ENCODE measurements around the gene LTBP1. TPM values are rescaled to one million over a fixed set of nuclear protein-coding genes. Genes with fewer than 3 reads are reported as not detected.

Gene LTBP1
- total RNA-seq, 2 experiments from 2014 or later: 0.18 TPM; not detected in 1

- intact Hi-C loops (cut with micrococcal nuclease): no loop called here
- H3K27ac Mint-ChIP-seq: no peak overlapping the region
- ATAC-seq (no peak), DNase-seq (no peak)
- H3K27me3 Mint-ChIP-seq: peaks cover 3% of the 10 kb centered on the region
- CTCF ChIA-PET: no interaction called here
- POLR2A ChIA-PET: no interaction called here
- no peak overlapping the region for H3K4me3 Mint-ChIP-seq
- H3K9me3 Mint-ChIP-seq: no peaks in the 10 kb centered on the region
- no peaks in the 10 kb centered on the region for H3K4me1 Mint-ChIP-seq (ENCODE audit: low read depth)
- no peaks in the 10 kb centered on the region for H3K36me3 Mint-ChIP-seq (ENCODE audit: low read depth)
- TF ChIP-seq CTCF (IDR thresholded peaks at IDR 0.05): no peak
These were observed 116.0 kb downstream of the LTBP1 start for GRCh38 chr2:33062665-33063250.

GRCh38 chr2:33064349-33064801 lies 117.6 kb downstream of the LTBP1 start:
- DNase-seq: no peak
- CTCF ChIA-PET: no interaction called here
- Mint-ChIP-seq H3K4me3 (no peak overlapping the region), H3K36me3 (ENCODE audit: low read depth) (no peaks in the 10 kb centered on the region), H3K27me3 (peaks cover 5% of the 10 kb centered on the region), H3K4me1 (ENCODE audit: low read depth) (no peaks in the 10 kb centered on the region), H3K9me3 (no peaks in the 10 kb centered on the region), H3K27ac (no peak overlapping the region)
- POLR2A ChIA-PET: no interaction called here
- ATAC-seq: no peak
- TF ChIP-seq CTCF (IDR thresholded peaks at IDR 0.05): no peak
- intact Hi-C loops (cut with micrococcal nuclease): no loop called here

GRCh38 chr2:33067598-33067997 lies 120.8 kb downstream of the LTBP1 start:
- CTCF ChIA-PET: no interaction called here
- ATAC-seq: no peak
- H3K4me1 Mint-ChIP-seq (ENCODE audit: low read depth): peaks cover 3% of the 10 kb centered on the region
- H3K27me3 Mint-ChIP-seq: peaks cover 4% of the 10 kb centered on the region
- no peaks in the 10 kb centered on the region for H3K9me3 Mint-ChIP-seq
- POLR2A ChIA-PET: no interaction called here
- intact Hi-C loops (cut with micrococcal nuclease): no loop called here
- no peak overlapping the region for H3K4me3 Mint-ChIP-seq
- no peak for DNase-seq
- no peak overlapping the region for H3K27ac Mint-ChIP-seq
- TF ChIP-seq CTCF (IDR thresholded peaks at IDR 0.05): no peak
- H3K36me3 Mint-ChIP-seq (ENCODE audit: low read depth): no peaks in the 10 kb centered on the region

GRCh38 chr2:33068261-33068660 lies 121.5 kb downstream of the LTBP1 start:
- POLR2A ChIA-PET: no interaction called here
- H3K4me3 Mint-ChIP-seq: no peak overlapping the region
- H3K36me3 Mint-ChIP-seq (ENCODE audit: low read depth): no peaks in the 10 kb centered on the region
- intact Hi-C loops (cut with micrococcal nuclease): no loop called here
- TF ChIP-seq CTCF (IDR thresholded peaks at IDR 0.05): no peak
- DNase-seq (no peak), ATAC-seq (no peak)
- no peaks in the 10 kb centered on the region for H3K9me3 Mint-ChIP-seq
- peaks cover 7% of the 10 kb centered on the region for H3K27me3 Mint-ChIP-seq
- H3K4me1 Mint-ChIP-seq (ENCODE audit: low read depth): peaks cover 3% of the 10 kb centered on the region
- CTCF ChIA-PET: no interaction called here
- no peak overlapping the region for H3K27ac Mint-ChIP-seq

- Mint-ChIP-seq H3K27me3 (peaks cover 5% of the 10 kb centered on the region), H3K27ac (no peak overlapping the region), H3K4me3 (no peak overlapping the region), H3K9me3 (no peaks in the 10 kb centered on the region), H3K4me1 (ENCODE audit: low read depth) (peaks cover 3% of the 10 kb centered on the region), H3K36me3 (ENCODE audit: low read depth) (no peaks in the 10 kb centered on the region)
- intact Hi-C loops (cut with micrococcal nuclease): no loop called here
- ChIA-PET POLR2A (no interaction called here), CTCF (no interaction called here)
- TF ChIP-seq CTCF (IDR thresholded peaks at IDR 0.05): no peak
- peak; percentile 53 for DNase-seq
- ATAC-seq: peak; percentile 91
These were observed 123.3 kb downstream of the LTBP1 start for GRCh38 chr2:33069894-33070651.
